HG03045 (cell line): Measurements from ENCODE around the gene NUP205.
"Not testable (repeated sequence)": the region's sequence is repeated elsewhere in the genome, so short reads cannot be mapped to it uniquely, and the experiment has no call there.

Experiments
- ATAC-seq: cut with Tn5 transposase; IDR thresholded peaks from one replicate; pipeline ENCODE4 v1.9.1; 2021; ENCODE audit warnings: mild to moderate bottlenecking, moderate library complexity; ENCODE audit not compliant: unreplicated experiment

The NUP205 gene

GRCh38 chr7:135666156-135666555 is 108.4 kb downstream of the NUP205 start:
- no peak for ATAC-seq

- ATAC-seq: no peak
These were observed 109.1 kb downstream of the NUP205 start for GRCh38 chr7:135666846-135667245.

GRCh38 chr7:135667626-135668025 is 109.9 kb downstream of the NUP205 start:
- not testable (repeated sequence) for ATAC-seq

- ATAC-seq: not testable (repeated sequence)
These were observed 111.2 kb downstream of the NUP205 start for GRCh38 chr7:135668852-135669395.

- no peak for ATAC-seq
These were observed 112.1 kb downstream of the NUP205 start for GRCh38 chr7:135669774-135670173.

GRCh38 chr7:135670179-135670578 is 112.5 kb downstream of the NUP205 start:
- ATAC-seq: no peak

GRCh38 chr7:135672560-135673359 is 115.0 kb downstream of the NUP205 start:
- ATAC-seq: no peak

- ATAC-seq: no peak
These were observed 115.6 kb downstream of the NUP205 start for GRCh38 chr7:135673360-135673706.

- ATAC-seq: no peak
These were observed 121.2 kb downstream of the NUP205 start for GRCh38 chr7:135678612-135679575.

GRCh38 chr7:135681762-135682161 is 124.0 kb downstream of the NUP205 start:
- no peak for ATAC-seq

GRCh38 chr7:135682191-135682590 is 124.5 kb downstream of the NUP205 start:
- ATAC-seq: no peak

- no peak for ATAC-seq
These were observed 125.9 kb downstream of the NUP205 start for GRCh38 chr7:135683609-135684008.

- ATAC-seq: no peak
These were observed 126.4 kb downstream of the NUP205 start for GRCh38 chr7:135684136-135684535.

- ATAC-seq: no peak
These were observed 127.0 kb downstream of the NUP205 start for GRCh38 chr7:135684699-135685098.

GRCh38 chr7:135685306-135686084 is 127.8 kb downstream of the NUP205 start:
- ATAC-seq: no peak

GRCh38 chr7:135687466-135687865 is 129.7 kb downstream of the NUP205 start:
- no peak for ATAC-seq

GRCh38 chr7:135690566-135690965 is 132.8 kb downstream of the NUP205 start:
- no peak for ATAC-seq

GRCh38 chr7:135692055-135692454 is 134.3 kb downstream of the NUP205 start:
- no peak for ATAC-seq

GRCh38 chr7:135692606-135693005 is 134.9 kb downstream of the NUP205 start:
- ATAC-seq: not testable (repeated sequence)

GRCh38 chr7:135693558-135693957 is 135.8 kb downstream of the NUP205 start:
- ATAC-seq: no peak
